Keratinocyte (primary cell): Measurements from ENCODE around the gene MORC4. TPM values are rescaled to one million over a fixed set of nuclear protein-coding genes. Genes with fewer than 3 reads are reported as not detected.

ENCODE experiments used
- DNase-seq: peaks from one replicate; pipeline ENCODE4 v3.0.0-alpha.2; 2011; ENCODE audit warnings: low read depth, missing footprints, low spot score
- FAIRE-seq: peaks from 2 replicates; lab custom pipeline; 2011; peaks lifted over from hg19 to GRCh38; lab: Jason Lieb, UNC
- H2AFZ ChIP-seq: 2 replicates; pipeline ENCODE4 v1.6.0; 2012; ENCODE audit warnings: low read length, control low read depth, inconsistent platforms; ENCODE audit not compliant: control insufficient read depth
- H3K27ac ChIP-seq: 2 replicates; pipeline ENCODE4 v1.5.1; 2011; ENCODE audit warnings: low read length; ENCODE audit not compliant: control insufficient read depth, insufficient read depth
- H3K27me3 ChIP-seq: 3 replicates; pipeline ENCODE4 v1.6.0; 2011; ENCODE audit warnings: low read length; ENCODE audit not compliant: control insufficient read depth, insufficient read depth; ENCODE audit errors: extremely low read depth
- H3K36me3 ChIP-seq, 2 experiments: 2 replicates in 1 of 2; 3 replicates in 1 of 2; pipeline ENCODE4 v1.5.1; 2011; ENCODE audit warnings: low read length in 2 of 2, mild to moderate bottlenecking in 1 of 2; ENCODE audit not compliant: control insufficient read depth in 2 of 2, insufficient read depth in 2 of 2; ENCODE audit errors: extremely low read depth in 1 of 2
- H3K4me1 ChIP-seq: 3 replicates; pipeline ENCODE4 v1.5.1; 2011; ENCODE audit warnings: low read length; ENCODE audit not compliant: control insufficient read depth, insufficient read depth; ENCODE audit errors: extremely low read depth
- H3K4me2 ChIP-seq: 3 replicates; pipeline ENCODE4 v1.6.0; 2011; ENCODE audit warnings: low read depth, low read length; ENCODE audit not compliant: control insufficient read depth, insufficient read depth; ENCODE audit errors: extremely low read depth
- H3K4me3 ChIP-seq, 3 experiments: fragments of 200-600 bp in 1 of 3; sonication (generic) in 1 of 3; 2 replicates in 2 of 3; 3 replicates in 1 of 3; pipeline ENCODE4 v1.5.1; 2011 to 2016; ENCODE audit warnings: low read length in 3 of 3, mild to moderate bottlenecking in 3 of 3, control low read depth in 2 of 3, inconsistent platforms in 1 of 3, low read depth in 1 of 3, mixed read lengths in 1 of 3, mixed run types in 1 of 3, moderate library complexity in 1 of 3; ENCODE audit not compliant: control insufficient read depth in 2 of 3, insufficient read depth in 2 of 3; ENCODE audit errors: extremely low read depth in 1 of 3
- H3K79me2 ChIP-seq: 2 replicates; pipeline ENCODE4 v1.6.0; 2012; ENCODE audit warnings: low read length; ENCODE audit not compliant: control insufficient read depth, insufficient read depth
- H3K9ac ChIP-seq: 3 replicates; pipeline ENCODE4 v1.6.0; 2011; ENCODE audit warnings: low read length; ENCODE audit not compliant: control insufficient read depth, insufficient read depth; ENCODE audit errors: extremely low read depth
- H3K9me1 ChIP-seq: 3 replicates; pipeline ENCODE4 v1.6.0; 2011; ENCODE audit warnings: low read length; ENCODE audit not compliant: control insufficient read depth, insufficient read depth; ENCODE audit errors: extremely low read depth
- H3K9me3 ChIP-seq: 2 replicates; pipeline ENCODE4 v1.5.1; 2012; ENCODE audit warnings: low read depth, low read length; ENCODE audit not compliant: control insufficient read depth
- H4K20me1 ChIP-seq: 3 replicates; pipeline ENCODE4 v1.6.0; 2011; ENCODE audit warnings: low read length; ENCODE audit not compliant: control insufficient read depth, insufficient read depth; ENCODE audit errors: extremely low read depth
- EZH2 ChIP-seq: IDR thresholded peaks from one replicate; pipeline ENCODE4 v1.6.1; 2012; ENCODE audit warnings: inconsistent platforms, mild to moderate bottlenecking, low read length, moderate library complexity
- dilution Hi-C: fragments of 300-500 bp; cut with MboI; formaldehyde crosslinking; loops from one replicate; pipeline ENCODE4 v1.7.0; 2020; ENCODE audit warnings: low sequenced_read_pairs; ENCODE audit not compliant: extremely low pct_ligation_motif_present
- polyA plus RNA-seq, 5 experiments: library from polyadenylated mRNA; depleted of rRNA in 3 of 5; stranded (reverse) in 3 of 5; stranded (forward) in 1 of 5; unstranded in 1 of 5; fragments of >200 nt; gene quantifications; 1 replicate in 1 of 5; 2 replicates in 3 of 5; 3 replicates in 1 of 5; pipeline versions ENCODE4 v1.2.1 to v1.2.3, GENCODE V29; 2011 to 2012; ENCODE audit warnings: missing spikeins in 2 of 5, low read depth in 1 of 5, low replicate concordance in 1 of 5
- TF ChIP-seq, protein P1 (sequence below), 3 experiments: IDR thresholded peaks in 1 of 3; conservative IDR thresholded peaks in 1 of 3; optimal IDR thresholded peaks in 1 of 3; 2 replicates in 2 of 3; 3 replicates in 1 of 3; pipeline versions ENCODE3 to v1.5.1; 2011; ENCODE audit warnings: low read length in 3 of 3, mild to moderate bottlenecking in 3 of 3, moderate library complexity in 2 of 3, control low read depth in 1 of 3, inconsistent platforms in 1 of 3; ENCODE audit not compliant: insufficient read depth in 2 of 3; ENCODE audit errors: extremely low read depth in 1 of 3

MORC4 gene
- polyA plus RNA-seq, 1 donor (not counting 4 experiments of a cell fraction or from before 2014, with no cell fraction given), result 21.0 TPM

DNA sequence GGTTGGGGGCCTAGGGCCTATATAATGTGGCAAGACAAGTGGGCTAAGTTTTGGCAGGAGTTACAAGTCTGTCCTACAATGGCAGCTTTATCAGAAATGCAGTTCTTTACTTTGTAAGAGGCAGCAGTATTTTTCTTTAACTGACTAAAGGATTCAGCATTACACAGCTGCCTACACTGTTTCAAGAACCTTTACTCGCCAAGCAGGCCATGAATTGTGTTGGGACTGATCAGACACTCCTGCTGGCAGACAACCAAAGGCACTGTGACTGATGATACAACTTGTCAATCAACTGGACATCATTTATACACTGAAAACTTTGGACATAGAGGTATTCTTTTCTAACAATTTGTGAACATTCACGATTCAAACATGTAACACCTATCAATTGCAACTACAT, 4.3 kb downstream of the MORC4 start:
- no peak for TF ChIP-seq EZH2
- TF ChIP-seq, protein P1, sequence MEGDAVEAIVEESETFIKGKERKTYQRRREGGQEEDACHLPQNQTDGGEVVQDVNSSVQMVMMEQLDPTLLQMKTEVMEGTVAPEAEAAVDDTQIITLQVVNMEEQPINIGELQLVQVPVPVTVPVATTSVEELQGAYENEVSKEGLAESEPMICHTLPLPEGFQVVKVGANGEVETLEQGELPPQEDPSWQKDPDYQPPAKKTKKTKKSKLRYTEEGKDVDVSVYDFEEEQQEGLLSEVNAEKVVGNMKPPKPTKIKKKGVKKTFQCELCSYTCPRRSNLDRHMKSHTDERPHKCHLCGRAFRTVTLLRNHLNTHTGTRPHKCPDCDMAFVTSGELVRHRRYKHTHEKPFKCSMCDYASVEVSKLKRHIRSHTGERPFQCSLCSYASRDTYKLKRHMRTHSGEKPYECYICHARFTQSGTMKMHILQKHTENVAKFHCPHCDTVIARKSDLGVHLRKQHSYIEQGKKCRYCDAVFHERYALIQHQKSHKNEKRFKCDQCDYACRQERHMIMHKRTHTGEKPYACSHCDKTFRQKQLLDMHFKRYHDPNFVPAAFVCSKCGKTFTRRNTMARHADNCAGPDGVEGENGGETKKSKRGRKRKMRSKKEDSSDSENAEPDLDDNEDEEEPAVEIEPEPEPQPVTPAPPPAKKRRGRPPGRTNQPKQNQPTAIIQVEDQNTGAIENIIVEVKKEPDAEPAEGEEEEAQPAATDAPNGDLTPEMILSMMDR (optimal IDR thresholded peaks at IDR 0.05 in 1 of 3, IDR thresholded peaks at IDR 0.05 in 1 of 3, conservative IDR thresholded peaks at IDR 0.05 in 1 of 3; ENCODE audit: extremely low read depth in 1 of 3, insufficient read depth in 2 of 3, low read length in 3 of 3), result no peak
- Histone ChIP-seq H3K36me3 (no peaks in the 10 kb centered on the region), H3K4me3 (no peak overlapping the region), H3K4me2 (no peak overlapping the region), H2AFZ (no peak overlapping the region), H3K9me3 (no peaks in the 10 kb centered on the region), H4K20me1 (no peaks in the 10 kb centered on the region), H3K27ac (no peak overlapping the region), H3K27me3 (no peaks in the 10 kb centered on the region), H3K79me2 (peaks cover 3% of the 10 kb centered on the region), H3K4me1 (peaks cover 5% of the 10 kb centered on the region), H3K9ac (no peak overlapping the region), H3K9me1 (no peaks in the 10 kb centered on the region)
- DNase-seq (no peak), FAIRE-seq (no peak)
- dilution Hi-C loops, result no loop called here

- no peak overlapping the region for H2AFZ ChIP-seq
- FAIRE-seq, result no peak
- dilution Hi-C loops, result no loop called here
- no peak overlapping the region for H3K9ac ChIP-seq
- no peak for DNase-seq
- no peak overlapping the region for H3K4me3 ChIP-seq
- TF ChIP-seq, protein P1 (optimal IDR thresholded peaks at IDR 0.05 in 1 of 3, IDR thresholded peaks at IDR 0.05 in 1 of 3, conservative IDR thresholded peaks at IDR 0.05 in 1 of 3; ENCODE audit: extremely low read depth in 1 of 3, insufficient read depth in 2 of 3, low read length in 3 of 3), result no peak
- TF ChIP-seq EZH2, result no peak
- no peaks in the 10 kb centered on the region for H3K36me3 ChIP-seq
- no peaks in the 10 kb centered on the region for H3K4me1 ChIP-seq
- H3K9me3 ChIP-seq, result no peaks in the 10 kb centered on the region
- no peaks in the 10 kb centered on the region for H3K9me1 ChIP-seq
- H3K4me2 ChIP-seq, result no peak overlapping the region
- H3K79me2 ChIP-seq, result no peaks in the 10 kb centered on the region
- H4K20me1 ChIP-seq, result no peaks in the 10 kb centered on the region
- H3K27me3 ChIP-seq, result no peaks in the 10 kb centered on the region
- H3K27ac ChIP-seq, result no peak overlapping the region
Measured at GRCh38 chrX:106987488-106987887, 12.5 kb downstream of the MORC4 start.
